SK-N-SH (cell line): ENCODE measurements around the gene PGS1. TPM values are rescaled to one million over a fixed set of nuclear protein-coding genes. Genes with fewer than 3 reads are reported as not detected.

Experiments used
- CTCF ChIA-PET: fragments of 300-600, 350-600 bp; formaldehyde crosslinking; extraction: SDS; loops from one replicate; lab custom pipeline; 2021; lab: Yijun Ruan, JAX
- POLR2A ChIA-PET: fragments of 350-600 bp; sonication (Branson Sonifier 250); formaldehyde crosslinking; extraction: SDS; loops from one replicate; lab custom pipeline; 2020; ENCODE audit warnings: antibody characterized with exemption, inconsistent platforms; lab: Yijun Ruan, JAX
- DNase-seq: peaks from one replicate; pipeline ENCODE4 v3.0.0; 2012
- H2AFZ ChIP-seq: fragments of 200-600 bp; sonication (generic); 2 replicates; pipeline ENCODE4 v1.8.1; 2016; ENCODE audit warnings: antibody characterized with exemption, mild to moderate bottlenecking, low read depth
- H3F3A ChIP-seq: fragments of 200-600 bp; sonication (generic); replicated peaks from 2 replicates; pipeline ENCODE3; 2016; ENCODE audit warnings: antibody characterized with exemption, mild to moderate bottlenecking; ENCODE audit not compliant: insufficient read depth
- H3K27ac ChIP-seq, 2 experiments: fragments of 200-500 bp in 1 of 2; fragments of 200-600 bp in 1 of 2; sonication (Bioruptor generic) in 1 of 2; sonication (generic), shearing (Covaris generic) in 1 of 2; 2 replicates each; pipeline versions ENCODE4 v1.5.1 to v1.6.1; 2014 to 2016; ENCODE audit warnings: low read depth in 2 of 2, inconsistent platforms in 1 of 2, low read length in 1 of 2, mild to moderate bottlenecking in 1 of 2, mixed read lengths in 1 of 2
- H3K27me3 ChIP-seq: fragments of 200-600 bp; sonication (generic), shearing (Covaris generic); 2 replicates; pipeline ENCODE4 v1.6.1; 2016; ENCODE audit warnings: mixed run types; ENCODE audit not compliant: insufficient read depth
- H3K36me3 ChIP-seq, 2 experiments: fragments of 200-500 bp in 1 of 2; fragments of 200-600 bp in 1 of 2; sonication (Bioruptor generic) in 1 of 2; sonication (generic) in 1 of 2; replicated peaks in 1 of 2; 2 replicates each; pipeline versions ENCODE3 to v1.5.1; 2014 to 2016; ENCODE audit warnings: low read length in 1 of 2, mild to moderate bottlenecking in 1 of 2; ENCODE audit not compliant: insufficient read depth in 2 of 2, control insufficient read depth in 1 of 2
- H3K4me1 ChIP-seq, 2 experiments: fragments of 200-500 bp in 1 of 2; fragments of 200-600 bp in 1 of 2; sonication (Bioruptor generic) in 1 of 2; sonication (generic), shearing (Covaris generic) in 1 of 2; 2 replicates each; pipeline versions ENCODE4 v1.5.1 to v1.6.1; 2014 to 2016; ENCODE audit warnings: low read depth in 1 of 2, low read length in 1 of 2, mixed run types in 1 of 2; ENCODE audit not compliant: insufficient read depth in 2 of 2, control insufficient read depth in 1 of 2
- H3K4me2 ChIP-seq: fragments of 200-600 bp; sonication (generic), shearing (Covaris generic); 2 replicates; pipeline ENCODE4 v1.6.1; 2017; ENCODE audit warnings: mixed run types
- H3K4me3 ChIP-seq, 2 experiments: fragments of 200-500 bp in 1 of 2; fragments of 200-600 bp in 1 of 2; sonication (Bioruptor generic) in 1 of 2; sonication (generic), shearing (Covaris generic) in 1 of 2; 2 replicates each; pipeline versions ENCODE4 v1.5.1 to v1.8.1; 2014 to 2016; ENCODE audit warnings: low read depth in 2 of 2, inconsistent platforms in 1 of 2, low read length in 1 of 2, mild to moderate bottlenecking in 1 of 2, mixed read lengths in 1 of 2, moderate library complexity in 1 of 2
- H3K79me2 ChIP-seq: fragments of 200-600 bp; sonication (generic); 2 replicates; pipeline ENCODE4 v1.8.1; 2017; ENCODE audit warnings: mild to moderate bottlenecking; ENCODE audit not compliant: insufficient read depth
- H3K9ac ChIP-seq: fragments of 200-600 bp; sonication (generic); 2 replicates; pipeline ENCODE4 v1.6.1; 2017; ENCODE audit warnings: mixed run types
- H3K9me2 ChIP-seq: fragments of 200-600 bp; sonication (generic); 2 replicates; pipeline ENCODE4 v1.6.1; 2017; ENCODE audit warnings: mixed run types
- H3K9me3 ChIP-seq: fragments of 200-600 bp; sonication (generic); 2 replicates; pipeline ENCODE4 v1.6.1; 2017; ENCODE audit warnings: mixed run types, mild to moderate bottlenecking, moderate library complexity
- H4K20me1 ChIP-seq: fragments of 200-600 bp; sonication (generic); 2 replicates; pipeline ENCODE4 v1.6.1; 2017; ENCODE audit warnings: mild to moderate bottlenecking, mixed run types; ENCODE audit not compliant: insufficient read depth
- CHD2 ChIP-seq: fragments of 150-350 bp; IDR thresholded peaks from 2 replicates; pipeline ENCODE4 v1.6.1; 2018; ENCODE audit warnings: low read length; ENCODE audit not compliant: partially characterized antibody
- ELF1 ChIP-seq: IDR thresholded peaks from 2 replicates; pipeline ENCODE4 v1.4.0; 2012
- EP300 ChIP-seq, 2 experiments: IDR thresholded peaks; 2 replicates each; pipeline versions ENCODE4 v1.4.0 to v1.6.1; 2012; ENCODE audit warnings: borderline replicate concordance in 1 of 2, low read depth in 1 of 2, low read length in 1 of 2
- FOSL2 ChIP-seq: IDR thresholded peaks from 2 replicates; pipeline ENCODE4 v1.4.0; 2012; ENCODE audit warnings: low read depth, mild to moderate bottlenecking, moderate library complexity, borderline replicate concordance
- GATA2 ChIP-seq: sonication (generic); formaldehyde crosslinking; IDR thresholded peaks from 2 replicates; pipeline ENCODE4 v1.5.0; 2020; ENCODE audit warnings: mild to moderate bottlenecking, missing genetic modification reagents
- MXI1 ChIP-seq: IDR thresholded peaks from 2 replicates; pipeline ENCODE4 v1.6.1; 2012; ENCODE audit warnings: mild to moderate bottlenecking, low read depth, low read length, improper control_type of control experiment
- PBX3 ChIP-seq: IDR thresholded peaks from 2 replicates; pipeline ENCODE4; 2012
- RCOR1 ChIP-seq: fragments of 150-350 bp; IDR thresholded peaks from 2 replicates; pipeline ENCODE4 v1.6.1; 2017; ENCODE audit warnings: antibody characterized with exemption, low read length
- RFX5 ChIP-seq: IDR thresholded peaks from 2 replicates; pipeline ENCODE4 v1.6.1; 2012; ENCODE audit warnings: mild to moderate bottlenecking, improper control_type of control experiment, low read length
- SIN3A ChIP-seq: IDR thresholded peaks from 2 replicates; pipeline ENCODE4 v1.6.1; 2012; ENCODE audit warnings: low read depth, mild to moderate bottlenecking, low read length, moderate library complexity, borderline replicate concordance
- SMC3 ChIP-seq: IDR thresholded peaks from 2 replicates; pipeline ENCODE4 v1.6.1; 2012; ENCODE audit warnings: low read depth, low read length, improper control_type of control experiment
- TEAD4 ChIP-seq: IDR thresholded peaks from 2 replicates; pipeline ENCODE4 v1.4.0; 2012; ENCODE audit warnings: mild to moderate bottlenecking, borderline replicate concordance; ENCODE audit not compliant: insufficient read depth
- USF1 ChIP-seq: IDR thresholded peaks from 2 replicates; pipeline ENCODE4 v1.4.0; 2012; ENCODE audit warnings: low read depth, borderline replicate concordance
- USF2 ChIP-seq: fragments of 150-350 bp; IDR thresholded peaks from 2 replicates; pipeline ENCODE4 v1.6.1; 2017; ENCODE audit warnings: antibody characterized with exemption, low read length, low read depth, borderline replicate concordance
- YY1 ChIP-seq: IDR thresholded peaks from 2 replicates; pipeline ENCODE4 v1.4.0; 2012; ENCODE audit warnings: low read depth, mild to moderate bottlenecking
- WGBS: methylation state at CpG from one replicate; pipeline ENCODE4 v1.1.6; 2017; ENCODE audit warnings: low lambda C conversion rate; 5-methylcytosine and 5-hydroxymethylcytosine counted together
- polyA plus RNA-seq, 3 experiments: library from polyadenylated mRNA; depleted of rRNA; stranded (reverse); fragments of >200 nt; gene quantifications; 2 replicates each; pipeline ENCODE4 v1.2.3, GENCODE V29; 2012

The PGS1 gene
- polyA plus RNA-seq, 1 of the 3 experiments (the other 2 are of a cell fraction), result 88.4 TPM

GRCh38 chr17:78431692-78431958, 53.2 kb downstream of the PGS1 start:
- no peak overlapping the region for H3K27ac ChIP-seq
- no peaks in the 10 kb centered on the region for H3K79me2 ChIP-seq
- peaks cover 0 to 8% of the 10 kb centered on the region in 2 experiments; a peak in 1 of 4 replicates for H3K4me1 ChIP-seq
- WGBS, result 98% methylated on average over 11 of the region's 11 CpGs
- no peak overlapping the region for H2AFZ ChIP-seq
- H3K36me3 ChIP-seq, result peaks cover 3 to 29% of the 10 kb centered on the region in 2 experiments
- TF ChIP-seq CHD2, result no peak
- TF ChIP-seq GATA2, result no peak
- no peak for TF ChIP-seq RFX5
- TF ChIP-seq YY1, result no peak
- TF ChIP-seq, all 33 proteins: peak for 0
- Histone ChIP-seq H3K27me3 (no peaks in the 10 kb centered on the region), H3F3A (no peaks in the 10 kb centered on the region), H3K9me2 (no peaks in the 10 kb centered on the region), H3K4me3 (no peak overlapping the region), H4K20me1 (no peaks in the 10 kb centered on the region), H3K4me2 (no peak overlapping the region), H3K9me3 (no peaks in the 10 kb centered on the region), H3K9ac (no peak overlapping the region)
- POLR2A ChIA-PET, result no interaction called here
- CTCF ChIA-PET, result interaction anchor here (0.7 to 6.8 kb wide), 4 partner anchors 9 to 277 kb away, joined by 3 to 54 read pairs (median 4); no protein-coding TSS in a partner anchor
- no peak for DNase-seq

- Histone ChIP-seq H3K9me2 (no peaks in the 10 kb centered on the region), H4K20me1 (no peaks in the 10 kb centered on the region), H2AFZ (no peak overlapping the region), H3K4me3 (no peak overlapping the region), H3K27ac (no peak overlapping the region), H3K4me1 (peaks cover 0 to 13% of the 10 kb centered on the region in 2 experiments; a peak in 1 of 4 replicates), H3K9ac (no peak overlapping the region), H3K27me3 (no peaks in the 10 kb centered on the region), H3K4me2 (no peak overlapping the region), H3K79me2 (no peaks in the 10 kb centered on the region), H3K36me3 (peaks cover 3 to 21% of the 10 kb centered on the region in 2 experiments), H3F3A (no peaks in the 10 kb centered on the region), H3K9me3 (no peaks in the 10 kb centered on the region)
- DNase-seq, result no peak
- ChIA-PET POLR2A (interaction anchor here (0.6 to 1.2 kb wide), 3 partner anchors 8 to 255 kb away, joined by 3 to 5 read pairs (median 4); no protein-coding TSS in a partner anchor), CTCF (interaction anchor here (0.7 to 6.8 kb wide), 5 partner anchors 10 to 276 kb away, joined by 3 to 54 read pairs (median 3); no protein-coding TSS in a partner anchor)
- WGBS, result 93% methylated on average over 16 of the region's 21 CpGs
- TF ChIP-seq EP300 (IDR thresholded peaks at IDR 0.05; ENCODE audit: borderline replicate concordance in 1 of 2, low read depth in 1 of 2, low read length in 1 of 2) (no peak), SMC3 (no peak), RCOR1 (no peak), MXI1 (no peak), USF2 (no peak), SIN3A (no peak), TEAD4 (no peak), USF1 (no peak), PBX3 (no peak), ELF1 (no peak), YY1 (no peak), FOSL2 (no peak), CHD2 (no peak), RFX5 (no peak)
Observed at GRCh38 chr17:78432226-78433012, 54.0 kb downstream of the PGS1 start.
